Pancreas (tissue), 10 donors: ENCODE measurements around the gene MED15. TPM values are rescaled to one million over a fixed set of nuclear protein-coding genes. Genes with fewer than 3 reads are reported as not detected.

Experiments used
- ATAC-seq, 4 donors: fragments of 200-7000 bp; cut with Tn5 transposase; one replicate each; pipeline versions ENCODE4 v1.8.0 to v1.9.1; 2020; ENCODE audit warnings: mild to moderate bottlenecking in 4 of 4, moderate library complexity in 4 of 4
- DNase-seq, 6 donors: peaks; one replicate each; pipeline ENCODE4 v3.0.0-alpha.2; 2020
- FAIRE-seq: peaks from 2 replicates; lab custom pipeline; 2012; peaks lifted over from hg19 to GRCh38; lab: Jason Lieb, UNC
- H3K27ac ChIP-seq, 4 donors: fragments of 200-600 bp; sonication (generic); 1 replicate in 3 of 4; 2 replicates in 1 of 4; pipeline versions ENCODE4 v1.5.0 to v1.8.0; 2020
- H3K27me3 ChIP-seq, 4 donors: fragments of 200-600 bp; one replicate each; pipeline ENCODE4 v1.8.0; 2021
- H3K36me3 ChIP-seq, 3 donors: fragments of 200-600 bp; sonication (generic) in 1 of 3; one replicate each; pipeline versions ENCODE4 v1.5.0 to v1.8.0; 2020 to 2021
- H3K4me1 ChIP-seq, 3 donors: fragments of 200-600 bp; one replicate each; pipeline ENCODE4 v1.8.0; 2021
- H3K4me3 ChIP-seq, 4 donors: fragments of 200-600 bp; sonication (generic) in 2 of 4; one replicate each; pipeline versions ENCODE4 v1.5.0 to v1.8.0; 2020 to 2021
- H3K9me3 ChIP-seq, 4 donors: fragments of 200-600 bp; one replicate each; pipeline ENCODE4 v1.8.0; 2021
- CTCF ChIP-seq, 4 donors: fragments of 200-600 bp; sonication (generic) in 3 of 4; IDR thresholded peaks; one replicate each; pipeline versions ENCODE4 v1.5.0 to v1.8.0; 2021; ENCODE audit warnings: antibody characterized with exemption in 4 of 4
- WGBS, 2 donors: extraction: QIAGEN DNeasy Blood & Tissue Kit; methylation state at CpG; one replicate each; pipeline ENCODE4 v1.1.7; 2013; 5-methylcytosine and 5-hydroxymethylcytosine counted together
- intact Hi-C, 3 donors: fragments of 100-400 bp; cut with DNase I; formaldehyde crosslinking; loops; one replicate each; pipeline versions ENCODE4 v1.11.1 to v1.14.2; 2022
- polyA plus RNA-seq, 2 donors: library from polyadenylated mRNA; stranded (reverse); fragments of 200-250 nt; gene quantifications; one replicate each; pipeline ENCODE4 v1.2.3, GENCODE V29; 2013
- total RNA-seq, 6 donors: library from RNA; stranded (reverse); fragmentation: NEBNext Ultra II Directional in 4 of 6; extraction: Animal tissue kit (Norgen Biotek cat#: 25700) in 4 of 6; gene quantifications; one replicate each; pipeline versions ENCODE4 v1.2.1 to v1.2.4, GENCODE V29; 2021 to 2023
- donor health status: healthy with polysubstance abuse.
- donor health status: DM: no; HTN: no; CAD: no; lungs with moderate emphysema.
- donor health status: DM: no; HTN: no; CAD: no.
- donor health status: control.
- donor health status: control.
- donor health status: Bipolar disorder and iron deficiency.
- donor health status: DM: yes; HTN: yes; CAD: no.
- donor health status: DM: no; HTN: no; CAD: no.
- donor health status: DM: no; HTN: no; CAD: no.
- donor health status: DM: yes; HTN: yes; CAD: no.

MED15 gene
- total and polyA plus RNA-seq, 8 donors: 27.1 to 61.7 (median 37.0) TPM

GRCh38 chr22:20625270-20625669 lies 117.9 kb downstream of the MED15 start:
- no peak overlapping the region for H3K4me3 ChIP-seq
- no peak for ATAC-seq
- TF ChIP-seq CTCF (IDR thresholded peaks at IDR 0.05): no peak
- WGBS, 2 donors: 85 to 90% methylated on average over 4 of the region's 4 CpGs
- H3K4me1 ChIP-seq: no peaks in the 10 kb centered on the region
- intact Hi-C loops: no loop called here
- H3K36me3 ChIP-seq: no peaks in the 10 kb centered on the region
- no peaks in the 10 kb centered on the region for H3K27me3 ChIP-seq
- no peak for DNase-seq
- no peaks in the 10 kb centered on the region for H3K9me3 ChIP-seq
- H3K27ac ChIP-seq: no peak overlapping the region
- no peak for FAIRE-seq

- H3K4me1 ChIP-seq: no peaks in the 10 kb centered on the region
- intact Hi-C loops: no loop called here
Measured at GRCh38 chr22:20626811-20627210, 119.4 kb downstream of the MED15 start.

GRCh38 chr22:20627432-20627831 lies 120.0 kb downstream of the MED15 start:
- no peaks in the 10 kb centered on the region for H3K36me3 ChIP-seq
- H3K9me3 ChIP-seq: no peaks in the 10 kb centered on the region
- no peak overlapping the region for H3K4me3 ChIP-seq
- no peaks in the 10 kb centered on the region for H3K27me3 ChIP-seq
- TF ChIP-seq CTCF (IDR thresholded peaks at IDR 0.05): no peak
- intact Hi-C loops: no loop called here
- FAIRE-seq: no peak
- WGBS, 2 donors: 88 to 90% methylated on average over 5 of the region's 5 CpGs
- H3K27ac ChIP-seq: no peak overlapping the region
- H3K4me1 ChIP-seq: no peaks in the 10 kb centered on the region
- no peak for ATAC-seq
- no peak for DNase-seq

More at GRCh38 chr22:20626811-20627210, 119.4 kb downstream of the MED15 start:
- Histone ChIP-seq H3K36me3 (no peaks in the 10 kb centered on the region), H3K9me3 (no peaks in the 10 kb centered on the region), H3K27ac (no peak overlapping the region), H3K4me3 (no peak overlapping the region), H3K27me3 (no peaks in the 10 kb centered on the region)
- DNase-seq (no peak), FAIRE-seq (no peak), ATAC-seq (no peak)
- WGBS, 2 donors: 91 to 99% methylated on average over 4 of the region's 4 CpGs
- TF ChIP-seq CTCF (IDR thresholded peaks at IDR 0.05): no peak

GRCh38 chr22:20628081-20628939 lies 120.9 kb downstream of the MED15 start:
- Histone ChIP-seq H3K9me3 (no peaks in the 10 kb centered on the region), H3K27ac (no peak overlapping the region), H3K36me3 (no peaks in the 10 kb centered on the region), H3K27me3 (no peaks in the 10 kb centered on the region), H3K4me3 (no peak overlapping the region), H3K4me1 (no peaks in the 10 kb centered on the region)
- WGBS, 2 donors: 83 to 87% methylated on average over 9 of the region's 9 CpGs
- DNase-seq: no peak
- intact Hi-C loops: no loop called here
- no peak for TF ChIP-seq CTCF (IDR thresholded peaks at IDR 0.05)
- no peak for ATAC-seq
- FAIRE-seq: no peak

- DNase-seq (no peak), FAIRE-seq (no peak), ATAC-seq (no peak)
- H3K27ac ChIP-seq: no peak overlapping the region
- no peaks in the 10 kb centered on the region for H3K27me3 ChIP-seq
- TF ChIP-seq CTCF (IDR thresholded peaks at IDR 0.05): no peak
- no peaks in the 10 kb centered on the region for H3K9me3 ChIP-seq
- intact Hi-C loops: no loop called here
- 88 to 96% methylated on average over 3 of the region's 3 CpGs for WGBS, 2 donors
- H3K4me1 ChIP-seq: no peaks in the 10 kb centered on the region
- H3K36me3 ChIP-seq: no peaks in the 10 kb centered on the region
- no peak overlapping the region for H3K4me3 ChIP-seq
Measured at GRCh38 chr22:20629401-20629800, 122.0 kb downstream of the MED15 start.
